ENCODE data around the gene PRRX2. TPM values are rescaled to one million over a fixed set of nuclear protein-coding genes. Genes with fewer than 3 reads are reported as not detected.

PRRX2 gene
- total and polyA plus RNA-seq, 2 experiments from 2014 or later = 5.8 to 8.3 TPM

DNA sequence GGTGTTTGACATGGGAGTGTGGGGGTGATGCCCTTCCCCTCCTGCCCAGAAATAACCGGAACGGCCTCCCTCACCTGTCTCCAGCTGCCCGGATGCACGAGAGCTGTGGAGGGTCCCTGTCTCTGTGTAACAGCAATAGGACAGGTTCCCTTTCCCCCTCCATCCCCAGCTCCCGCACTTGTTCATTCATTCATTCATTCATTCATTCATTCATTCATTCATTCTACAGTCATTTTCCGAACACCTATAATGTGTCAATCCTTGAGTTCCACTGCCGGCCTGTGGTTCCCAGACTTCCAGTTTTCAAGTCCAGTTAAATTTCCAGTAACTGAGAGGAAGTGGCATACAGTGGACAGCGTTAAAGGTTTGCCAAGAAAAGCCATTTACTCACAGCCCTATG, 7.3 kb downstream of the PRRX2 start:
- Histone ChIP-seq H4K20me1 (replicated peaks; ENCODE audit: insufficient read depth) (no peaks in the 10 kb centered on the region), H3K36me3 (ENCODE audit: insufficient read depth) (no peaks in the 10 kb centered on the region), H3K4me3 (no peak overlapping the region), H2AFZ (no peak overlapping the region), H3K4me2 (no peak overlapping the region), H3K79me2 (replicated peaks; ENCODE audit: insufficient read depth) (no peaks in the 10 kb centered on the region), H3K4me1 (ENCODE audit: insufficient read depth) (peaks cover 9% of the 10 kb centered on the region; the same call in 1 of the 2 replicates), H3K9me2 (ENCODE audit: insufficient read depth) (no peaks in the 10 kb centered on the region), H3K27me3 (ENCODE audit: insufficient read depth) (no peaks in the 10 kb centered on the region), H3K27ac (ENCODE audit: low read depth) (no peak overlapping the region), H3F3A (replicated peaks; ENCODE audit: low read depth) (no peaks in the 10 kb centered on the region)
- Mint-ChIP-seq H3K4me3 (no peak overlapping the region), H3K36me3 (ENCODE audit: low read depth) (no peaks in the 10 kb centered on the region), H3K4me1 (peaks cover 22% of the 10 kb centered on the region), H3K27me3 (ENCODE audit: insufficient read depth, low read depth, poor library complexity) (peaks cover 16% of the 10 kb centered on the region), H3K9me3 (no peaks in the 10 kb centered on the region), H3K27ac (no peak overlapping the region)
- TF ChIP-seq EZH2 (IDR thresholded peaks at IDR 0.05; ENCODE audit: low read depth, unreplicated experiment) (no peak), EZH2phosphoT487 (IDR thresholded peaks at IDR 0.05; ENCODE audit: unreplicated experiment) (no peak), POLR2AphosphoS5 (IDR thresholded peaks at IDR 0.05; ENCODE audit: low read depth) (no peak), CREB1 (CRISPR knock-in tag; IDR thresholded peaks at IDR 0.05; ENCODE audit: low read depth) (no peak), ZNF331 (CRISPR knock-in tag; IDR thresholded peaks at IDR 0.05; ENCODE audit: low read depth) (no peak), STAT1 (IDR thresholded peaks at IDR 0.05; ENCODE audit: unreplicated experiment) (no peak), ZNF114 (CRISPR knock-in tag; IDR thresholded peaks at IDR 0.05) (no peak), NANOG (IDR thresholded peaks at IDR 0.05; ENCODE audit: borderline replicate concordance) (no peak)
- TF ChIP-seq, protein P1, sequence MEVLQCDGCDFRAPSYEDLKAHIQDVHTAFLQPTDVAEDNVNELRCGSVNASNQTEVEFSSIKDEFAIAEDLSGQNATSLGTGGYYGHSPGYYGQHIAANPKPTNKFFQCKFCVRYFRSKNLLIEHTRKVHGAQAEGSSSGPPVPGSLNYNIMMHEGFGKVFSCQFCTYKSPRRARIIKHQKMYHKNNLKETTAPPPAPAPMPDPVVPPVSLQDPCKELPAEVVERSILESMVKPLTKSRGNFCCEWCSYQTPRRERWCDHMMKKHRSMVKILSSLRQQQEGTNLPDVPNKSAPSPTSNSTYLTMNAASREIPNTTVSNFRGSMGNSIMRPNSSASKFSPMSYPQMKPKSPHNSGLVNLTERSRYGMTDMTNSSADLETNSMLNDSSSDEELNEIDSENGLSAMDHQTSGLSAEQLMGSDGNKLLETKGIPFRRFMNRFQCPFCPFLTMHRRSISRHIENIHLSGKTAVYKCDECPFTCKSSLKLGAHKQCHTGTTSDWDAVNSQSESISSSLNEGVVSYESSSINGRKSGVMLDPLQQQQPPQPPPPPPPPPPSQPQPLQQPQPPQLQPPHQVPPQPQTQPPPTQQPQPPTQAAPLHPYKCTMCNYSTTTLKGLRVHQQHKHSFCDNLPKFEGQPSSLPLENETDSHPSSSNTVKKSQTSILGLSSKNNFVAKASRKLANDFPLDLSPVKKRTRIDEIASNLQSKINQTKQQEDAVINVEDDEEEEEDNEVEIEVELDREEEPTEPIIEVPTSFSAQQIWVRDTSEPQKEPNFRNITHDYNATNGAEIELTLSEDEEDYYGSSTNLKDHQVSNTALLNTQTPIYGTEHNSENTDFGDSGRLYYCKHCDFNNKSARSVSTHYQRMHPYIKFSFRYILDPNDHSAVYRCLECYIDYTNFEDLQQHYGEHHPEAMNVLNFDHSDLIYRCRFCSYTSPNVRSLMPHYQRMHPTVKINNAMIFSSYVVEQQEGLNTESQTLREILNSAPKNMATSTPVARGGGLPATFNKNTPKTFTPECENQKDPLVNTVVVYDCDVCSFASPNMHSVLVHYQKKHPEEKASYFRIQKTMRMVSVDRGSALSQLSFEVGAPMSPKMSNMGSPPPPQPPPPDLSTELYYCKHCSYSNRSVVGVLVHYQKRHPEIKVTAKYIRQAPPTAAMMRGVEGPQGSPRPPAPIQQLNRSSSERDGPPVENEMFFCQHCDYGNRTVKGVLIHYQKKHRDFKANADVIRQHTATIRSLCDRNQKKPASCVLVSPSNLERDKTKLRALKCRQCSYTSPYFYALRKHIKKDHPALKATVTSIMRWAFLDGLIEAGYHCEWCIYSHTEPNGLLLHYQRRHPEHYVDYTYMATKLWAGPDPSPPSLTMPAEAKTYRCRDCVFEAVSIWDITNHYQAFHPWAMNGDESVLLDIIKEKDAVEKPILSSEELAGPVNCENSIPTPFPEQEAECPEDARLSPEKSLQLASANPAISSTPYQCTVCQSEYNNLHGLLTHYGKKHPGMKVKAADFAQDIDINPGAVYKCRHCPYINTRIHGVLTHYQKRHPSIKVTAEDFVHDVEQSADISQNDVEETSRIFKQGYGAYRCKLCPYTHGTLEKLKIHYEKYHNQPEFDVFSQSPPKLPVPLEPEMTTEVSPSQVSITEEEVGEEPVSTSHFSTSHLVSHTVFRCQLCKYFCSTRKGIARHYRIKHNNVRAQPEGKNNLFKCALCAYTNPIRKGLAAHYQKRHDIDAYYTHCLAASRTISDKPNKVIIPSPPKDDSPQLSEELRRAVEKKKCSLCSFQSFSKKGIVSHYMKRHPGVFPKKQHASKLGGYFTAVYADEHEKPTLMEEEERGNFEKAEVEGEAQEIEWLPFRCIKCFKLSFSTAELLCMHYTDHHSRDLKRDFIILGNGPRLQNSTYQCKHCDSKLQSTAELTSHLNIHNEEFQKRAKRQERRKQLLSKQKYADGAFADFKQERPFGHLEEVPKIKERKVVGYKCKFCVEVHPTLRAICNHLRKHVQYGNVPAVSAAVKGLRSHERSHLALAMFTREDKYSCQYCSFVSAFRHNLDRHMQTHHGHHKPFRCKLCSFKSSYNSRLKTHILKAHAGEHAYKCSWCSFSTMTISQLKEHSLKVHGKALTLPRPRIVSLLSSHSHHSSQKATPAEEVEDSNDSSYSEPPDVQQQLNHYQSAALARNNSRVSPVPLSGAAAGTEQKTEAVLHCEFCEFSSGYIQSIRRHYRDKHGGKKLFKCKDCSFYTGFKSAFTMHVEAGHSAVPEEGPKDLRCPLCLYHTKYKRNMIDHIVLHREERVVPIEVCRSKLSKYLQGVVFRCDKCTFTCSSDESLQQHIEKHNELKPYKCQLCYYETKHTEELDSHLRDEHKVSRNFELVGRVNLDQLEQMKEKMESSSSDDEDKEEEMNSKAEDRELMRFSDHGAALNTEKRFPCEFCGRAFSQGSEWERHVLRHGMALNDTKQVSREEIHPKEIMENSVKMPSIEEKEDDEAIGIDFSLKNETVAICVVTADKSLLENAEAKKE (CRISPR knock-in tag; IDR thresholded peaks at IDR 0.05) = no peak
- TF ChIP-seq, protein P2, sequence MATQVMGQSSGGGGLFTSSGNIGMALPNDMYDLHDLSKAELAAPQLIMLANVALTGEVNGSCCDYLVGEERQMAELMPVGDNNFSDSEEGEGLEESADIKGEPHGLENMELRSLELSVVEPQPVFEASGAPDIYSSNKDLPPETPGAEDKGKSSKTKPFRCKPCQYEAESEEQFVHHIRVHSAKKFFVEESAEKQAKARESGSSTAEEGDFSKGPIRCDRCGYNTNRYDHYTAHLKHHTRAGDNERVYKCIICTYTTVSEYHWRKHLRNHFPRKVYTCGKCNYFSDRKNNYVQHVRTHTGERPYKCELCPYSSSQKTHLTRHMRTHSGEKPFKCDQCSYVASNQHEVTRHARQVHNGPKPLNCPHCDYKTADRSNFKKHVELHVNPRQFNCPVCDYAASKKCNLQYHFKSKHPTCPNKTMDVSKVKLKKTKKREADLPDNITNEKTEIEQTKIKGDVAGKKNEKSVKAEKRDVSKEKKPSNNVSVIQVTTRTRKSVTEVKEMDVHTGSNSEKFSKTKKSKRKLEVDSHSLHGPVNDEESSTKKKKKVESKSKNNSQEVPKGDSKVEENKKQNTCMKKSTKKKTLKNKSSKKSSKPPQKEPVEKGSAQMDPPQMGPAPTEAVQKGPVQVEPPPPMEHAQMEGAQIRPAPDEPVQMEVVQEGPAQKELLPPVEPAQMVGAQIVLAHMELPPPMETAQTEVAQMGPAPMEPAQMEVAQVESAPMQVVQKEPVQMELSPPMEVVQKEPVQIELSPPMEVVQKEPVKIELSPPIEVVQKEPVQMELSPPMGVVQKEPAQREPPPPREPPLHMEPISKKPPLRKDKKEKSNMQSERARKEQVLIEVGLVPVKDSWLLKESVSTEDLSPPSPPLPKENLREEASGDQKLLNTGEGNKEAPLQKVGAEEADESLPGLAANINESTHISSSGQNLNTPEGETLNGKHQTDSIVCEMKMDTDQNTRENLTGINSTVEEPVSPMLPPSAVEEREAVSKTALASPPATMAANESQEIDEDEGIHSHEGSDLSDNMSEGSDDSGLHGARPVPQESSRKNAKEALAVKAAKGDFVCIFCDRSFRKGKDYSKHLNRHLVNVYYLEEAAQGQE (IDR thresholded peaks at IDR 0.05; ENCODE audit: unreplicated experiment) = no peak
- TF ChIP-seq, protein P3, sequence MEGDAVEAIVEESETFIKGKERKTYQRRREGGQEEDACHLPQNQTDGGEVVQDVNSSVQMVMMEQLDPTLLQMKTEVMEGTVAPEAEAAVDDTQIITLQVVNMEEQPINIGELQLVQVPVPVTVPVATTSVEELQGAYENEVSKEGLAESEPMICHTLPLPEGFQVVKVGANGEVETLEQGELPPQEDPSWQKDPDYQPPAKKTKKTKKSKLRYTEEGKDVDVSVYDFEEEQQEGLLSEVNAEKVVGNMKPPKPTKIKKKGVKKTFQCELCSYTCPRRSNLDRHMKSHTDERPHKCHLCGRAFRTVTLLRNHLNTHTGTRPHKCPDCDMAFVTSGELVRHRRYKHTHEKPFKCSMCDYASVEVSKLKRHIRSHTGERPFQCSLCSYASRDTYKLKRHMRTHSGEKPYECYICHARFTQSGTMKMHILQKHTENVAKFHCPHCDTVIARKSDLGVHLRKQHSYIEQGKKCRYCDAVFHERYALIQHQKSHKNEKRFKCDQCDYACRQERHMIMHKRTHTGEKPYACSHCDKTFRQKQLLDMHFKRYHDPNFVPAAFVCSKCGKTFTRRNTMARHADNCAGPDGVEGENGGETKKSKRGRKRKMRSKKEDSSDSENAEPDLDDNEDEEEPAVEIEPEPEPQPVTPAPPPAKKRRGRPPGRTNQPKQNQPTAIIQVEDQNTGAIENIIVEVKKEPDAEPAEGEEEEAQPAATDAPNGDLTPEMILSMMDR (conservative IDR thresholded peaks at IDR 0.05; ENCODE audit: low read depth in 2 of 2) = no peak
- DNase-seq (ENCODE audit: low spot score) = no peak
- no peak for ATAC-seq

Measured in GM23338 (cell line).